Liver (tissue), 9 donors: Measurements from ENCODE around the gene MYL4. TPM values are rescaled to one million over a fixed set of nuclear protein-coding genes. Genes with fewer than 3 reads are reported as not detected.
"Not testable (repeated sequence)": the region's sequence is repeated elsewhere in the genome, so short reads cannot be mapped to it uniquely, and the experiment has no call there.

Experiments
- DNase-seq: peaks from one replicate; pipeline ENCODE4 v3.0.0-alpha.2; 2017; ENCODE audit warnings: low spot score
- H3K27ac ChIP-seq, 2 donors: one replicate each; pipeline ENCODE4 v1.7.0; 2013; ENCODE audit warnings: inconsistent platforms in 2 of 2, low read length in 2 of 2, control low read depth in 1 of 2, low read depth in 1 of 2, mild to moderate bottlenecking in 1 of 2
- H3K27me3 ChIP-seq, 4 donors: one replicate each; pipeline versions ENCODE4 v1.6.1 to v1.7.0; 2013; ENCODE audit warnings: low read length in 3 of 4, inconsistent platforms in 1 of 4, mild to moderate bottlenecking in 1 of 4, moderate library complexity in 1 of 4; ENCODE audit not compliant: control insufficient read depth in 4 of 4, insufficient read depth in 4 of 4
- H3K36me3 ChIP-seq, 4 donors: one replicate each; pipeline versions ENCODE4 v1.6.1 to v1.7.0; 2013; ENCODE audit warnings: low read length in 3 of 4, mild to moderate bottlenecking in 3 of 4, low read depth in 1 of 4, moderate library complexity in 1 of 4; ENCODE audit not compliant: control insufficient read depth in 4 of 4, insufficient read depth in 3 of 4
- H3K4me1 ChIP-seq, 4 donors: one replicate each; pipeline versions ENCODE4 v1.6.1 to v1.7.0; 2013; ENCODE audit warnings: low read length in 3 of 4, mild to moderate bottlenecking in 3 of 4, moderate library complexity in 1 of 4; ENCODE audit not compliant: control insufficient read depth in 4 of 4, insufficient read depth in 4 of 4
- H3K4me3 ChIP-seq, 3 donors: one replicate each; pipeline versions ENCODE4 v1.6.1 to v1.7.0; 2013; ENCODE audit warnings: low read length in 3 of 3, control low read depth in 1 of 3, low read depth in 1 of 3, mild to moderate bottlenecking in 1 of 3
- H3K9ac ChIP-seq, 2 donors: one replicate each; pipeline ENCODE4 v1.7.0; 2013; ENCODE audit warnings: low read length in 2 of 2, mild to moderate bottlenecking in 2 of 2, moderate library complexity in 2 of 2, control low read depth in 1 of 2, low read depth in 1 of 2
- H3K9me3 ChIP-seq, 4 donors: one replicate each; pipeline versions ENCODE4 v1.6.1 to v1.7.0; 2013; ENCODE audit warnings: low read length in 3 of 4; ENCODE audit not compliant: control insufficient read depth in 4 of 4
- ATF3 ChIP-seq: IDR thresholded peaks from 2 replicates; pipeline ENCODE4 v1.6.1; 2016; ENCODE audit warnings: antibody characterized with exemption
- GABPA ChIP-seq, 2 donors: IDR thresholded peaks in 1 of 2; conservative IDR thresholded peaks in 1 of 2; 2 replicates each; pipeline ENCODE4 v1.6.1; 2016; ENCODE audit warnings: antibody characterized with exemption in 2 of 2, mild to moderate bottlenecking in 1 of 2, moderate library complexity in 1 of 2
- HNF4G ChIP-seq: IDR thresholded peaks from 2 replicates; pipeline ENCODE4 v1.6.1; 2016; ENCODE audit warnings: antibody characterized with exemption
- NR2F2 ChIP-seq: IDR thresholded peaks from 2 replicates; pipeline ENCODE4 v1.6.1; 2016; ENCODE audit warnings: antibody characterized with exemption
- RAD21 ChIP-seq, 2 donors: IDR thresholded peaks; 2 replicates each; pipeline ENCODE4 v1.6.1; 2016; ENCODE audit warnings: antibody characterized with exemption in 2 of 2, mild to moderate bottlenecking in 2 of 2
- RXRA ChIP-seq, 2 donors: IDR thresholded peaks; 2 replicates each; pipeline ENCODE4 v1.6.1; 2017 to 2018; ENCODE audit warnings: antibody characterized with exemption in 2 of 2, mild to moderate bottlenecking in 1 of 2
- WGBS: extraction: QIAGEN DNeasy Blood & Tissue Kit; methylation state at CpG from one replicate; pipeline ENCODE4 v1.1.7; 2013; 5-methylcytosine and 5-hydroxymethylcytosine counted together
- polyA plus RNA-seq, 2 donors: library from polyadenylated mRNA; stranded (reverse) in 1 of 2; unstranded in 1 of 2; fragments of 200-250 nt in 1 of 2; fragments of >200 nt in 1 of 2; fragmentation: Nextera tagmentation in 1 of 2; extraction: Ambion mirVana in 1 of 2; gene quantifications; one replicate each; pipeline versions ENCODE4 v1.2.1 to v1.2.3, GENCODE V29; 2013 to 2015
- total RNA-seq, 2 donors: library from RNA; depleted of rRNA; stranded (reverse); fragments of >200 nt; gene quantifications; one replicate each; pipeline ENCODE4 v1.2.3, GENCODE V29; 2014
- TF ChIP-seq, protein P1 (sequence below): IDR thresholded peaks from 2 replicates; pipeline ENCODE4 v1.6.1; 2016; ENCODE audit warnings: antibody characterized with exemption, mild to moderate bottlenecking
- TF ChIP-seq, protein P2 (sequence below): IDR thresholded peaks from 2 replicates; pipeline ENCODE4 v1.6.1; 2016; ENCODE audit warnings: antibody characterized with exemption
- donor health status: healthy.
- donor health status: healthy.
- donor health status: healthy.
- donor health status: healthy.
- donor health status: healthy.

Gene MYL4
- total and polyA plus RNA-seq, 4 donors: 0.19 to 215 (median 0.22) TPM; not detected in 1

DNA sequence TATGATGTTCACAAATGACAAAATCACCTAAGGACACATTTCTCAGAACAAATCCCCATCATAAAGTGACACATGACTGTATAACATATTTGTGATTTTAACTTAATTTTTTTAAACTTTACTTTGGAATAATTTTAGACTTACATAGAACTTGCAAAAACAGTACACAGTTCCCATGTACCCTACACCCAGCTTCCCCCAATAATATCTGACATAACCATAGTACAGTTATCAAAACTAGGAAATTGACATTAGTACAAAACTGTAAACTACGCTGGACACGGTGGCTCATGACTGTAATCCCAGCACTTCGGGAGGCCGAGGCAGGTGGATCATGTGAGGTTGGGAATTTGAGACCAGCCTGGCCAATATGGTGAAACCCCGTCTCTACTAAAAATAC is 44.9 kb upstream of the MYL4 start:
- Histone ChIP-seq H3K9me3 (no peaks in the 10 kb centered on the region), H3K9ac (no peak overlapping the region), H3K4me3 (no peak overlapping the region), H3K36me3 (peaks cover 4 to 33% (median 20%) of the 10 kb centered on the region in 4 donors), H3K27ac (no peak overlapping the region), H3K27me3 (no peaks in the 10 kb centered on the region), H3K4me1 (peaks cover 0 to 3% (median under 1%) of the 10 kb centered on the region in 4 donors)
- TF ChIP-seq HNF4G (no peak), RAD21 (IDR thresholded peaks at IDR 0.05) (no peak), ATF3 (no peak), RXRA (IDR thresholded peaks at IDR 0.05) (no peak), NR2F2 (no peak), GABPA (IDR thresholded peaks at IDR 0.05 in 1 of 2, conservative IDR thresholded peaks at IDR 0.05 in 1 of 2) (no peak)
- TF ChIP-seq, protein P1, sequence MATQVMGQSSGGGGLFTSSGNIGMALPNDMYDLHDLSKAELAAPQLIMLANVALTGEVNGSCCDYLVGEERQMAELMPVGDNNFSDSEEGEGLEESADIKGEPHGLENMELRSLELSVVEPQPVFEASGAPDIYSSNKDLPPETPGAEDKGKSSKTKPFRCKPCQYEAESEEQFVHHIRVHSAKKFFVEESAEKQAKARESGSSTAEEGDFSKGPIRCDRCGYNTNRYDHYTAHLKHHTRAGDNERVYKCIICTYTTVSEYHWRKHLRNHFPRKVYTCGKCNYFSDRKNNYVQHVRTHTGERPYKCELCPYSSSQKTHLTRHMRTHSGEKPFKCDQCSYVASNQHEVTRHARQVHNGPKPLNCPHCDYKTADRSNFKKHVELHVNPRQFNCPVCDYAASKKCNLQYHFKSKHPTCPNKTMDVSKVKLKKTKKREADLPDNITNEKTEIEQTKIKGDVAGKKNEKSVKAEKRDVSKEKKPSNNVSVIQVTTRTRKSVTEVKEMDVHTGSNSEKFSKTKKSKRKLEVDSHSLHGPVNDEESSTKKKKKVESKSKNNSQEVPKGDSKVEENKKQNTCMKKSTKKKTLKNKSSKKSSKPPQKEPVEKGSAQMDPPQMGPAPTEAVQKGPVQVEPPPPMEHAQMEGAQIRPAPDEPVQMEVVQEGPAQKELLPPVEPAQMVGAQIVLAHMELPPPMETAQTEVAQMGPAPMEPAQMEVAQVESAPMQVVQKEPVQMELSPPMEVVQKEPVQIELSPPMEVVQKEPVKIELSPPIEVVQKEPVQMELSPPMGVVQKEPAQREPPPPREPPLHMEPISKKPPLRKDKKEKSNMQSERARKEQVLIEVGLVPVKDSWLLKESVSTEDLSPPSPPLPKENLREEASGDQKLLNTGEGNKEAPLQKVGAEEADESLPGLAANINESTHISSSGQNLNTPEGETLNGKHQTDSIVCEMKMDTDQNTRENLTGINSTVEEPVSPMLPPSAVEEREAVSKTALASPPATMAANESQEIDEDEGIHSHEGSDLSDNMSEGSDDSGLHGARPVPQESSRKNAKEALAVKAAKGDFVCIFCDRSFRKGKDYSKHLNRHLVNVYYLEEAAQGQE: no peak
- DNase-seq: no peak
- 98% methylated on average over 5 of the region's 5 CpGs for WGBS

DNA sequence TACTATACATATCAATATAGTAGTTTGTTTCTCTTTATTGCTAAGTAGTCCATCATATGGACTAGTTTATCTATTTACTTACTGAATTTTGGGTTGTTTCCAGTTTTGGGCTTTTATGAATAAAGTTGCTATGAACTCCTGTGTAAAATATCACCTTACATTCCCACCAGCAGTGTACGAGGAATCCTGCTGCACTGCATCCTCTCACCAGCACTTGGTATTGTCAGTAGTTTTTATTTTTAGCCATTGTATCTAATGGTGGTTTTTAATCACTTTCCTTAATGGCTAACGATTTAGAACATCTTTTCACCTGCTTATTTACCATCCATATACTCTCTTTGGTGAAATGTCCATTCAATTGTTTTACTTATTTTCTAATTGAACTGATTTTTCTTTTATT is 44.0 kb upstream of the MYL4 start:
- TF ChIP-seq, protein P2, sequence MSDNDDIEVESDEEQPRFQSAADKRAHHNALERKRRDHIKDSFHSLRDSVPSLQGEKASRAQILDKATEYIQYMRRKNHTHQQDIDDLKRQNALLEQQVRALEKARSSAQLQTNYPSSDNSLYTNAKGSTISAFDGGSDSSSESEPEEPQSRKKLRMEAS: no peak
- no peak for TF ChIP-seq GABPA (IDR thresholded peaks at IDR 0.05 in 1 of 2, conservative IDR thresholded peaks at IDR 0.05 in 1 of 2)
- TF ChIP-seq RXRA (IDR thresholded peaks at IDR 0.05): no peak
- no peak for DNase-seq
- no peak overlapping the region for H3K9ac ChIP-seq
- H3K36me3 ChIP-seq: peaks cover 4 to 29% (median 20%) of the 10 kb centered on the region in 4 donors
- H3K27me3 ChIP-seq: no peaks in the 10 kb centered on the region
- H3K9me3 ChIP-seq: no peaks in the 10 kb centered on the region
- H3K4me1 ChIP-seq: peaks cover 0 to 3% (median under 1%) of the 10 kb centered on the region in 4 donors
- WGBS: 91% methylated on average over 2 of the region's 2 CpGs
- H3K27ac ChIP-seq: no peak overlapping the region
- no peak overlapping the region for H3K4me3 ChIP-seq

DNA sequence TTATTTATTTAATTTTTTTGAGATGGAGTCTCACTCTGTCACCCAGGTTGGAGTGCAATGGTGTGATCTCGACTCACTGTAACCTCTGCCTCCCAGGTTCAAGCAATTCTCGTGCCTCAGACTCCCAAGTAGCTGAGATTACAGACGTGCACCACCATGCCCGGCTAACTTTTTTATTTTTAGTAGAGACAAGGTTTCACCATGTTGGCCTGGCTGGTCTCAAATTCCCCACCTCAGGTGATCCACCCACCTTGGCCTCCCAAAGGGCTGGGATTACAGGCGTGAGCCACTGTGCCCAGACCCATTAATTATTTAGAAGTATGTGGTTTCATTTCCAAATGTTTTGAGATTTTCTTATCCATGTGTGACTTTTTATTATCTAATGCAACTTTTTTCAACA is 42.3 kb upstream of the MYL4 start:
- H3K9ac ChIP-seq, H3K4me3 ChIP-seq, DNase-seq, H3K27me3 ChIP-seq, H3K4me1 ChIP-seq, H3K9me3 ChIP-seq, H3K27ac ChIP-seq: not testable (repeated sequence)
- 94% methylated on average over 5 of the region's 5 CpGs for WGBS
- peaks cover 3 to 24% (median 15%) of the 10 kb centered on the region in 4 donors for H3K36me3 ChIP-seq

DNA sequence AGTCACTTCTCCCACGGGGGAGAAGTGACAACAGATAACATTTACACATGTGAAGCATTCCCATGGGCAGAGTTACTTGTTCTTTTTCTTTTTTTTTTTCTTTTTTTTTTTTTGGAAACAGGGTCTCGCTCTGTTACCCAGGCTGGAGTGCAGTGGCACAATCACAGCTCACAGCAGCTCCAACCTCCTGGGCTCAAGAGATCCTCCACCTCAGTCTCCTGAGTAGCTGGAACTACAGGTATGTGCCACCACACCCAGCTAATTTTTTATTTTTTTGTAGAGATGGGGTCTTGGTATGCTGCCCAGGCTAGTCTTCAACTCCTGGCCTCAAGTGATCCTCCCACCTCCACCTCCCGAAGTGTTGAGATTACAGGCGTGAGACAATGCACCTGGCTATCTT is 40.3 kb upstream of the MYL4 start:
- not testable (repeated sequence) for H3K9ac ChIP-seq, DNase-seq, H3K4me3 ChIP-seq, H3K4me1 ChIP-seq, H3K27me3 ChIP-seq, H3K27ac ChIP-seq, H3K9me3 ChIP-seq
- peaks cover 3 to 24% (median 15%) of the 10 kb centered on the region in 4 donors for H3K36me3 ChIP-seq
- 94% methylated on average over 4 of the region's 4 CpGs for WGBS
